WTC11 (cell line): ENCODE results near the gene FGF12. TPM values are rescaled to one million over a fixed set of nuclear protein-coding genes. Genes with fewer than 3 reads are reported as not detected.

ENCODE experiments used
- ATAC-seq: fragments of 200-7000 bp; cut with Tn5 transposase; 2 replicates; pipeline ENCODE4 v1.10.0; 2021; ENCODE audit warnings: mild to moderate bottlenecking, moderate library complexity
- CTCF ChIA-PET: fragments of 300-600 bp; sonication (Branson Sonifier 250); formaldehyde crosslinking; loops from one replicate; lab custom pipeline; 2021; ENCODE audit warnings: antibody characterized with exemption; lab: Charles Lee
- POLR2A ChIA-PET: fragments of 350-600 bp; sonication (Branson Sonifier 250); formaldehyde crosslinking; loops from one replicate; lab custom pipeline; 2021; ENCODE audit warnings: antibody characterized with exemption; lab: Charles Lee
- DNase-seq: peaks from one replicate; pipeline ENCODE4 v3.0.0; 2021; ENCODE audit warnings: low spot score
- H3K27ac Mint-ChIP-seq: 2 replicates; pipeline ENCODE4 v1.8.0; 2021; ENCODE audit warnings: mixed read lengths
- H3K27me3 Mint-ChIP-seq: 2 replicates; pipeline ENCODE4 v1.8.0; 2021; ENCODE audit warnings: low read depth, mild to moderate bottlenecking, moderate library complexity, mixed read lengths
- H3K36me3 Mint-ChIP-seq: 2 replicates; pipeline ENCODE4 v1.8.0; 2021; ENCODE audit warnings: mixed read lengths
- H3K4me1 Mint-ChIP-seq: 2 replicates; pipeline ENCODE4 v1.8.0; 2022; ENCODE audit warnings: mixed read lengths
- H3K4me3 Mint-ChIP-seq: 2 replicates; pipeline ENCODE4 v1.8.0; 2021; ENCODE audit warnings: mild to moderate bottlenecking, moderate library complexity, mixed read lengths
- H3K9me3 Mint-ChIP-seq: 2 replicates; pipeline ENCODE4 v1.8.0; 2021; ENCODE audit warnings: mixed read lengths
- E2F1 ChIP-seq: sonication (generic); formaldehyde crosslinking; IDR thresholded peaks from 2 replicates; pipeline ENCODE4 v1.8.0; 2022; ENCODE audit warnings: mild to moderate bottlenecking, missing genetic modification reagents
- ESRRA ChIP-seq: sonication (generic); formaldehyde crosslinking; IDR thresholded peaks from 2 replicates; pipeline ENCODE4 v1.8.1; 2022; ENCODE audit warnings: mild to moderate bottlenecking, missing genetic modification reagents, borderline replicate concordance
- ETV6 ChIP-seq: sonication (generic); formaldehyde crosslinking; IDR thresholded peaks from 2 replicates; pipeline ENCODE4 v1.8.1; 2022; ENCODE audit warnings: mild to moderate bottlenecking, missing genetic modification reagents
- JAZF1 ChIP-seq: fragments of 250-450 bp; sonication (Bioruptor Pico); IDR thresholded peaks from 2 replicates; pipeline ENCODE4 v1.9.0; 2021; ENCODE audit warnings: moderate library complexity, mild to moderate bottlenecking, inconsistent platforms
- NFYB ChIP-seq: sonication (generic); formaldehyde crosslinking; conservative IDR thresholded peaks from 2 replicates; pipeline ENCODE4 v1.8.0; 2022; ENCODE audit warnings: low read depth, missing genetic modification reagents
- SMAD3 ChIP-seq: sonication (generic); formaldehyde crosslinking; IDR thresholded peaks from 2 replicates; pipeline ENCODE4 v1.8.0; 2022; ENCODE audit warnings: missing genetic modification reagents, mild to moderate bottlenecking, borderline replicate concordance
- SP1 ChIP-seq: sonication (generic); formaldehyde crosslinking; conservative IDR thresholded peaks from 2 replicates; pipeline ENCODE4 v1.8.1; 2022; ENCODE audit warnings: missing genetic modification reagents
- USF1 ChIP-seq: sonication (generic); formaldehyde crosslinking; IDR thresholded peaks from 2 replicates; pipeline ENCODE4 v1.8.0; 2022; ENCODE audit warnings: mild to moderate bottlenecking, missing genetic modification reagents
- ZNF232 ChIP-seq: sonication (generic); formaldehyde crosslinking; IDR thresholded peaks from 2 replicates; pipeline ENCODE4 v1.8.0; 2022; ENCODE audit warnings: mild to moderate bottlenecking, missing genetic modification reagents
- ZNF317 ChIP-seq: sonication (generic); formaldehyde crosslinking; IDR thresholded peaks from 2 replicates; pipeline ENCODE4 v1.8.1; 2023; ENCODE audit warnings: low read depth, mild to moderate bottlenecking, moderate library complexity, missing genetic modification reagents, borderline replicate concordance
- ZNF671 ChIP-seq: fragments of 250-450 bp; sonication (Bioruptor Pico); IDR thresholded peaks from 2 replicates; pipeline ENCODE4 v1.8.0; 2021; ENCODE audit warnings: mild to moderate bottlenecking
- total RNA-seq: library from RNA; stranded (reverse); gene quantifications from 3 replicates; pipeline ENCODE4 v1.2.3, GENCODE V29; 2021
- TF ChIP-seq, protein P1 (sequence below): fragments of 200-600 bp; IDR thresholded peaks from 2 replicates; pipeline ENCODE4 v1.8.0; 2022; ENCODE audit warnings: antibody characterized with exemption
- TF ChIP-seq, protein P2 (sequence below): fragments of 250-450 bp; sonication (Bioruptor Pico); IDR thresholded peaks from 2 replicates; pipeline ENCODE4 v1.9.0; 2021; ENCODE audit warnings: mild to moderate bottlenecking, borderline replicate concordance
- TF ChIP-seq, protein P3 (sequence below): sonication (generic); formaldehyde crosslinking; IDR thresholded peaks from 2 replicates; pipeline ENCODE4 v1.8.1; 2023; ENCODE audit warnings: mild to moderate bottlenecking, moderate library complexity, missing genetic modification reagents
- TF ChIP-seq, protein P4 (sequence below): sonication (generic); formaldehyde crosslinking; IDR thresholded peaks from 2 replicates; pipeline ENCODE4 v1.8.1; 2023; ENCODE audit warnings: mild to moderate bottlenecking, missing genetic modification reagents, borderline replicate concordance
- TF ChIP-seq, protein P5 (sequence below): sonication (generic); formaldehyde crosslinking; IDR thresholded peaks from 2 replicates; pipeline ENCODE4 v1.8.1; 2022; ENCODE audit warnings: missing genetic modification reagents, borderline replicate concordance
- TF ChIP-seq, protein P6 (sequence below): sonication (generic); formaldehyde crosslinking; IDR thresholded peaks from 2 replicates; pipeline ENCODE4 v1.8.1; 2022; ENCODE audit warnings: low read depth, missing genetic modification reagents, borderline replicate concordance

Gene FGF12
- total RNA-seq, 1 experiment from 2014 or later: 13.5 TPM

DNA sequence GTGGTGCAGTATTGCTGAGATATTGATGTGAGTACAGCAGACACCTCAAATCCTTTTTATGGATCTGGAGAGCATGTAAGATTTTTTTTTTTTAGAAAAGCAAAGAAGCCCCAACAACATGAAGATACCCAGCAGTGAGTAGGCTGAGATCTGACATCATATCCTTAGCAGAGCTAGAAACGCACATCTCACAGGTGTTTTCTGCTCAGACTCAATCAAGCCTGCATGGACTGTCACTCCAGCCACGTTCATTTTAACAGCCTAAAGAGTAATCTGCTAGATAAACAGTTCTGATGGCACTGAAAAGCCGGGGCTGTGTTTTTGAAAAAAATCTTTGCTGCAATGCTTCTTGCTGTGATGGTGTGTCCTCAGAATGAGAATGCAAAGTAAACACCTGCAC is 544.2 kb downstream of the FGF12 start:
- CTCF ChIA-PET: interaction anchor here (1.2 kb wide), 1 partner anchor 261 kb away, joined by 3 read pairs; no protein-coding TSS in a partner anchor
- no peak overlapping the region for H3K4me3 Mint-ChIP-seq
- no peaks in the 10 kb centered on the region for H3K36me3 Mint-ChIP-seq
- peaks cover 35% of the 10 kb centered on the region for H3K27me3 Mint-ChIP-seq
- H3K9me3 Mint-ChIP-seq: no peaks in the 10 kb centered on the region
- DNase-seq (no peak), ATAC-seq (no peak)
- H3K27ac Mint-ChIP-seq: no peak overlapping the region
- H3K4me1 Mint-ChIP-seq: peaks cover 36% of the 10 kb centered on the region
- TF ChIP-seq, protein P1, sequence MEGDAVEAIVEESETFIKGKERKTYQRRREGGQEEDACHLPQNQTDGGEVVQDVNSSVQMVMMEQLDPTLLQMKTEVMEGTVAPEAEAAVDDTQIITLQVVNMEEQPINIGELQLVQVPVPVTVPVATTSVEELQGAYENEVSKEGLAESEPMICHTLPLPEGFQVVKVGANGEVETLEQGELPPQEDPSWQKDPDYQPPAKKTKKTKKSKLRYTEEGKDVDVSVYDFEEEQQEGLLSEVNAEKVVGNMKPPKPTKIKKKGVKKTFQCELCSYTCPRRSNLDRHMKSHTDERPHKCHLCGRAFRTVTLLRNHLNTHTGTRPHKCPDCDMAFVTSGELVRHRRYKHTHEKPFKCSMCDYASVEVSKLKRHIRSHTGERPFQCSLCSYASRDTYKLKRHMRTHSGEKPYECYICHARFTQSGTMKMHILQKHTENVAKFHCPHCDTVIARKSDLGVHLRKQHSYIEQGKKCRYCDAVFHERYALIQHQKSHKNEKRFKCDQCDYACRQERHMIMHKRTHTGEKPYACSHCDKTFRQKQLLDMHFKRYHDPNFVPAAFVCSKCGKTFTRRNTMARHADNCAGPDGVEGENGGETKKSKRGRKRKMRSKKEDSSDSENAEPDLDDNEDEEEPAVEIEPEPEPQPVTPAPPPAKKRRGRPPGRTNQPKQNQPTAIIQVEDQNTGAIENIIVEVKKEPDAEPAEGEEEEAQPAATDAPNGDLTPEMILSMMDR: no peak
- TF ChIP-seq USF1 (CRISPR knock-in tag) (no peak), SMAD3 (no peak), ZNF671 (CRISPR knock-in tag) (no peak), E2F1 (CRISPR knock-in tag) (no peak), NFYB (CRISPR knock-in tag) (no peak), ZNF232 (CRISPR knock-in tag) (no peak), ETV6 (CRISPR knock-in tag) (no peak), JAZF1 (no peak), SP1 (CRISPR knock-in tag) (no peak), ZNF317 (CRISPR knock-in tag) (no peak), ESRRA (CRISPR knock-in tag) (no peak)
- TF ChIP-seq, protein P2, sequence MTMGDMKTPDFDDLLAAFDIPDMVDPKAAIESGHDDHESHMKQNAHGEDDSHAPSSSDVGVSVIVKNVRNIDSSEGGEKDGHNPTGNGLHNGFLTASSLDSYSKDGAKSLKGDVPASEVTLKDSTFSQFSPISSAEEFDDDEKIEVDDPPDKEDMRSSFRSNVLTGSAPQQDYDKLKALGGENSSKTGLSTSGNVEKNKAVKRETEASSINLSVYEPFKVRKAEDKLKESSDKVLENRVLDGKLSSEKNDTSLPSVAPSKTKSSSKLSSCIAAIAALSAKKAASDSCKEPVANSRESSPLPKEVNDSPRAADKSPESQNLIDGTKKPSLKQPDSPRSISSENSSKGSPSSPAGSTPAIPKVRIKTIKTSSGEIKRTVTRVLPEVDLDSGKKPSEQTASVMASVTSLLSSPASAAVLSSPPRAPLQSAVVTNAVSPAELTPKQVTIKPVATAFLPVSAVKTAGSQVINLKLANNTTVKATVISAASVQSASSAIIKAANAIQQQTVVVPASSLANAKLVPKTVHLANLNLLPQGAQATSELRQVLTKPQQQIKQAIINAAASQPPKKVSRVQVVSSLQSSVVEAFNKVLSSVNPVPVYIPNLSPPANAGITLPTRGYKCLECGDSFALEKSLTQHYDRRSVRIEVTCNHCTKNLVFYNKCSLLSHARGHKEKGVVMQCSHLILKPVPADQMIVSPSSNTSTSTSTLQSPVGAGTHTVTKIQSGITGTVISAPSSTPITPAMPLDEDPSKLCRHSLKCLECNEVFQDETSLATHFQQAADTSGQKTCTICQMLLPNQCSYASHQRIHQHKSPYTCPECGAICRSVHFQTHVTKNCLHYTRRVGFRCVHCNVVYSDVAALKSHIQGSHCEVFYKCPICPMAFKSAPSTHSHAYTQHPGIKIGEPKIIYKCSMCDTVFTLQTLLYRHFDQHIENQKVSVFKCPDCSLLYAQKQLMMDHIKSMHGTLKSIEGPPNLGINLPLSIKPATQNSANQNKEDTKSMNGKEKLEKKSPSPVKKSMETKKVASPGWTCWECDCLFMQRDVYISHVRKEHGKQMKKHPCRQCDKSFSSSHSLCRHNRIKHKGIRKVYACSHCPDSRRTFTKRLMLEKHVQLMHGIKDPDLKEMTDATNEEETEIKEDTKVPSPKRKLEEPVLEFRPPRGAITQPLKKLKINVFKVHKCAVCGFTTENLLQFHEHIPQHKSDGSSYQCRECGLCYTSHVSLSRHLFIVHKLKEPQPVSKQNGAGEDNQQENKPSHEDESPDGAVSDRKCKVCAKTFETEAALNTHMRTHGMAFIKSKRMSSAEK (CRISPR knock-in tag): no peak
- TF ChIP-seq, protein P3, sequence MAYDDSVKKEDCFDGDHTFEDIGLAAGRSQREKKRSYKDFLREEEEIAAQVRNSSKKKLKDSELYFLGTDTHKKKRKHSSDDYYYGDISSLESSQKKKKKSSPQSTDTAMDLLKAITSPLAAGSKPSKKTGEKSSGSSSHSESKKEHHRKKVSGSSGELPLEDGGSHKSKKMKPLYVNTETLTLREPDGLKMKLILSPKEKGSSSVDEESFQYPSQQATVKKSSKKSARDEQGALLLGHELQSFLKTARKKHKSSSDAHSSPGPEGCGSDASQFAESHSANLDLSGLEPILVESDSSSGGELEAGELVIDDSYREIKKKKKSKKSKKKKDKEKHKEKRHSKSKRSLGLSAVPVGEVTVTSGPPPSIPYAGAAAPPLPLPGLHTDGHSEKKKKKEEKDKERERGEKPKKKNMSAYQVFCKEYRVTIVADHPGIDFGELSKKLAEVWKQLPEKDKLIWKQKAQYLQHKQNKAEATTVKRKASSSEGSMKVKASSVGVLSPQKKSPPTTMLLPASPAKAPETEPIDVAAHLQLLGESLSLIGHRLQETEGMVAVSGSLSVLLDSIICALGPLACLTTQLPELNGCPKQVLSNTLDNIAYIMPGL: no peak
- TF ChIP-seq, protein P4, sequence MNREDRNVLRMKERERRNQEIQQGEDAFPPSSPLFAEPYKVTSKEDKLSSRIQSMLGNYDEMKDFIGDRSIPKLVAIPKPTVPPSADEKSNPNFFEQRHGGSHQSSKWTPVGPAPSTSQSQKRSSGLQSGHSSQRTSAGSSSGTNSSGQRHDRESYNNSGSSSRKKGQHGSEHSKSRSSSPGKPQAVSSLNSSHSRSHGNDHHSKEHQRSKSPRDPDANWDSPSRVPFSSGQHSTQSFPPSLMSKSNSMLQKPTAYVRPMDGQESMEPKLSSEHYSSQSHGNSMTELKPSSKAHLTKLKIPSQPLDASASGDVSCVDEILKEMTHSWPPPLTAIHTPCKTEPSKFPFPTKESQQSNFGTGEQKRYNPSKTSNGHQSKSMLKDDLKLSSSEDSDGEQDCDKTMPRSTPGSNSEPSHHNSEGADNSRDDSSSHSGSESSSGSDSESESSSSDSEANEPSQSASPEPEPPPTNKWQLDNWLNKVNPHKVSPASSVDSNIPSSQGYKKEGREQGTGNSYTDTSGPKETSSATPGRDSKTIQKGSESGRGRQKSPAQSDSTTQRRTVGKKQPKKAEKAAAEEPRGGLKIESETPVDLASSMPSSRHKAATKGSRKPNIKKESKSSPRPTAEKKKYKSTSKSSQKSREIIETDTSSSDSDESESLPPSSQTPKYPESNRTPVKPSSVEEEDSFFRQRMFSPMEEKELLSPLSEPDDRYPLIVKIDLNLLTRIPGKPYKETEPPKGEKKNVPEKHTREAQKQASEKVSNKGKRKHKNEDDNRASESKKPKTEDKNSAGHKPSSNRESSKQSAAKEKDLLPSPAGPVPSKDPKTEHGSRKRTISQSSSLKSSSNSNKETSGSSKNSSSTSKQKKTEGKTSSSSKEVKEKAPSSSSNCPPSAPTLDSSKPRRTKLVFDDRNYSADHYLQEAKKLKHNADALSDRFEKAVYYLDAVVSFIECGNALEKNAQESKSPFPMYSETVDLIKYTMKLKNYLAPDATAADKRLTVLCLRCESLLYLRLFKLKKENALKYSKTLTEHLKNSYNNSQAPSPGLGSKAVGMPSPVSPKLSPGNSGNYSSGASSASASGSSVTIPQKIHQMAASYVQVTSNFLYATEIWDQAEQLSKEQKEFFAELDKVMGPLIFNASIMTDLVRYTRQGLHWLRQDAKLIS: no peak
- TF ChIP-seq, protein P5, sequence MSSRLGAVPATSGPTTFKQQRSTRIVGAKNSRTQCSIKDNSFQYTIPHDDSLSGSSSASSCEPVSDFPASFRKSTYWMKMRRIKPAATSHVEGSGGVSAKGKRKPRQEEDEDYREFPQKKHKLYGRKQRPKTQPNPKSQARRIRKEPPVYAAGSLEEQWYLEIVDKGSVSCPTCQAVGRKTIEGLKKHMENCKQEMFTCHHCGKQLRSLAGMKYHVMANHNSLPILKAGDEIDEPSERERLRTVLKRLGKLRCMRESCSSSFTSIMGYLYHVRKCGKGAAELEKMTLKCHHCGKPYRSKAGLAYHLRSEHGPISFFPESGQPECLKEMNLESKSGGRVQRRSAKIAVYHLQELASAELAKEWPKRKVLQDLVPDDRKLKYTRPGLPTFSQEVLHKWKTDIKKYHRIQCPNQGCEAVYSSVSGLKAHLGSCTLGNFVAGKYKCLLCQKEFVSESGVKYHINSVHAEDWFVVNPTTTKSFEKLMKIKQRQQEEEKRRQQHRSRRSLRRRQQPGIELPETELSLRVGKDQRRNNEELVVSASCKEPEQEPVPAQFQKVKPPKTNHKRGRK (CRISPR knock-in tag): no peak
- TF ChIP-seq, protein P6, sequence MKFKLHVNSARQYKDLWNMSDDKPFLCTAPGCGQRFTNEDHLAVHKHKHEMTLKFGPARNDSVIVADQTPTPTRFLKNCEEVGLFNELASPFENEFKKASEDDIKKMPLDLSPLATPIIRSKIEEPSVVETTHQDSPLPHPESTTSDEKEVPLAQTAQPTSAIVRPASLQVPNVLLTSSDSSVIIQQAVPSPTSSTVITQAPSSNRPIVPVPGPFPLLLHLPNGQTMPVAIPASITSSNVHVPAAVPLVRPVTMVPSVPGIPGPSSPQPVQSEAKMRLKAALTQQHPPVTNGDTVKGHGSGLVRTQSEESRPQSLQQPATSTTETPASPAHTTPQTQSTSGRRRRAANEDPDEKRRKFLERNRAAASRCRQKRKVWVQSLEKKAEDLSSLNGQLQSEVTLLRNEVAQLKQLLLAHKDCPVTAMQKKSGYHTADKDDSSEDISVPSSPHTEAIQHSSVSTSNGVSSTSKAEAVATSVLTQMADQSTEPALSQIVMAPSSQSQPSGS (CRISPR knock-in tag): no peak
- POLR2A ChIA-PET: no interaction called here
